Activated CD8-positive, alpha-beta memory T cell treated with anti-CD3 and anti-CD28 coated beads for 48 hours (primary cell): Measurements from ENCODE around the gene COL5A1.

Experiments used
- DNase-seq, 3 experiments: peaks; one replicate each; pipeline ENCODE4 v3.0.0-alpha.2; 2020; ENCODE audit warnings: low read depth in 2 of 3, low spot score in 2 of 3

COL5A1 gene

DNA sequence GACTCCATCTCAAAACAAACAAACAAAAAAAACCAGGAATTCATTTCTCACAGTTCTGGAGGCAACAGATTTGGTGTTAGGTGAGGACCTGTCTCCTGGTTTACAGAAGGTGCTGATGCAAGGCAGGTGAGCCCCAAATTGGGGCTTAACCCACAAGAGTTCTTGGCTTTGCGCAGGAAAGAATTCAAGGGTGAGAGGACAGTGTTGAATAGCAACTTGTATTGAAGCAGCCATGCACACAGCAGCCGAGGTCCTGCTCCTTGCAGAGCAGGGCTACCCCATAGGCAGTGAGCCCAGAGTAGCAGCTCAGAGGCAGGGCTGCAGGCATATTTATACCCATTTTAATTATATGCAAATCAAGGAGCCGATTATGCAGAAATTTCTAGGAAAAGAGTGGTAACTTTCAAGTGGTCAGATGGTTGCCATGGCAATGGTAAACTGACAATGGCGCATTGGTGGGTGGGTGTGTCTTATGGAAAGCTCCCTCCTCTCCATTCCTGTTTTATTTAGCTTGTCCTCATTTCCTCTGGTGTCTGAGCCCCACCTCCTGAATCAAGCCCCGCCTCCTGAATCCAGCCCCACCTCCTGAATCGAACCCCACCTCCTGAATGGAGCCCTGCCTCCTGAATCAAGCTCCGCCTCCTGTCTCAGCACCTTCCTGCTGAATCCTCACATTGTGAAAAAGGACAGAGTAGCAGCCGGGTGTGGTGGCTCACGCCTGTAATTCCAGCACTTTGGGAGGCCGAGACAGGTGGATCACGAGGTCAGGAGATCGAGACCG lies 34.5 kb upstream of the COL5A1 start:
- DNase-seq = no peak

- no peak for DNase-seq
Observed at GRCh38 chr9:134607971-134608370, 33.6 kb upstream of the COL5A1 start.

GRCh38 chr9:134611046-134611445 lies 30.6 kb upstream of the COL5A1 start:
- DNase-seq = no peak

DNA sequence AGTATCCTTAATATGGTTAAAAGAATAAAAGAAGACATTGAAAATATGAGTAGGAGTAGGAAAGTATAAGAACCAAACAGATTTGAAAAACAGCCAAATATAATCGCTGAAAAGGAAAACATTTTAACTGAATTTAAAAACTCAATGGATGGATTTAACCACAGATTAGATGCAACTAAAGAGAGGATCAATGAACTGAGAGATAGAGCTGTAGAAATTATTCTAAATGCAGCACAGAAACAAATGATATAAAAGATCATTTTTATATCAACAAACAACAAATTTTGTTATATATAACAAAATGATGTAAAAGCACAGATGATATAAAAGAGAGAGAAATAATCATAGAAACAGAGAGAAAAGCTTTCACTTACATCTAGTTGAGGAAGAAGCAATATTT lies 29.3 kb upstream of the COL5A1 start:
- no peak for DNase-seq

- no peak for DNase-seq
Observed at GRCh38 chr9:134612715-134613114, 28.9 kb upstream of the COL5A1 start.

GRCh38 chr9:134614256-134614655 lies 27.3 kb upstream of the COL5A1 start:
- DNase-seq = no peak

DNA sequence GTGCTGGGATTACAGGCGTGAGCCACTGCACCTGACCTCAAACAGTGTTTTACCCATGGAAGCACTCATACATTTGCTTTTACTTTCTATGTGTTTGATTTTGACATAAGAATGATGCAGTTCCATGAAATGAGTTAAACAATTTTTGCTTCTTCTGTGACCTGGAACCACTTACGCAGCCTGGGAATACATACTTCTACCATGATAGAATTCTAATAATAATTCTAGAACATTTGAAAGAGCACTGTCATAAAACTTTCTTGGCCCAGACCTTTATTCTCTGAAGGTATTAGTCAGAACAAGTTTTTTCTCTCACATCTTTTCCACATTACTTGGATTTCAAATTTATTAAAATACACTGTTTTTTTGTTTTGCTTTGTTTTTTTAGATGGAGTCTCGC lies 25.3 kb upstream of the COL5A1 start:
- no peak for DNase-seq

DNA sequence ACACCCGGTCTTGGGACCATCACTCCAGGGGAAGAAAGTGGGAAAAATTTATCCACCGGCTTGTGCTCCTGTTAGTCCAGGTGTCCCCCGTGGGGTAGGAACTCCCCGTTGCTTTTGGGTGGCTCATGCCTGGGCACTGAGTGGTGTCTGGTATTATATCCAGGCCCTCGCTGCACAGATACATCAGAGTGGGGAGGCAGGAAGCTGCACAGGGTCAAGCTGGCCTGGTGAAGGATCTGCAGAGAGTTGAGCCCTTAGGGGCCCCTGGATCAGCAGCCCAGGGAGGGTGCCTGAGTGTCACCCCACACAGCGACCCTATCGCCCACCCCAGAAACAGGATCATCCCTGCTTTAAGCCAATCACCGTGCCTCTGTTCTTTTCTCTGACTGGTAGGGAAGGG lies 24.4 kb upstream of the COL5A1 start:
- DNase-seq = no peak

DNA sequence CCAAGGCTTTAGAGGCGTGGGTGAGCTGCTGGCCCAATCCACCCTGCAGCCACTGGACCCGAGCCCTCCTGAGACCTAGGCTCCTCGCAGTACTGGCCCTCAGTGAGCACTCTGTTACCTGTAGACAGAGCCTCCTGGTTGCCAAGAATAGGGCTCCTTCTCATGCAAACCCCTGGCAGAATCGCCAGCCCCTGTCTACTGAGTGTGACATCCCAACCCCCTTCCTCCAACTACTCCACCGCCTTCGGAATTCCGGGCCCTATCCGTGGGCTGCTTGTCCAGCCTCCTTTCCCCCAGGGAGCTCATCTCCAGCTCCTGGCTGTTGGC lies 23.8 kb upstream of the COL5A1 start:
- DNase-seq = no peak

- no peak for DNase-seq
Observed at GRCh38 chr9:134618163-134618832, 23.3 kb upstream of the COL5A1 start.

DNA sequence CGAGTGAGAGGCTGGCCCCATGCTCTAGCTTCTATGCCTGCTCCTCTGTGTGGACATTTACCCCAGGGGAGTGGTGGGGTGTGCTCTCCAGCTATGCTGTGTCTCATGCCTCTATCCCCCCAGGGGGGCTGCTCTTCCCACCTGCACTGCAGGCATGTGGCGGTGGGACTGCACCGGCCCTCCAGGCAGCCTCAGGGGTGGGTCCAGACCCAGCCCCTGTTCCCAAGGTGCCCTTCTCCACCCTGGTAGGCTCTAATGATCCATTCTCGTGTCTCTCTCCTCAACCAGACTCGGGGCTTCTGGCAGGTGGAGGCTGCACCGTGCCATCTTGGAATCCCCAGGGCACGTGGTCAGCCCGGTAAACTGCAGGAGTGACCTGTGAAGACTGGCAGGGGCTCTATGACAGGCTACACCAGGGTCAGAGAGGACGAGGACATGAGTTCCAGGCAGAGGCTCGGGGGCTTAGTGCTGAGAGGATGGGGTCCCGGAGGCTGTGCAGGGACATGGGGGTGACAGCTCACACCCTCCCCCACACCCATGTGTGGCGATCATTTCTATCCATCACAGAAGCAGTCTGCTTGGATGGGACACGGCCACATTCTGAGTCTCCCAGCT lies 22.7 kb upstream of the COL5A1 start:
- DNase-seq = no peak

DNA sequence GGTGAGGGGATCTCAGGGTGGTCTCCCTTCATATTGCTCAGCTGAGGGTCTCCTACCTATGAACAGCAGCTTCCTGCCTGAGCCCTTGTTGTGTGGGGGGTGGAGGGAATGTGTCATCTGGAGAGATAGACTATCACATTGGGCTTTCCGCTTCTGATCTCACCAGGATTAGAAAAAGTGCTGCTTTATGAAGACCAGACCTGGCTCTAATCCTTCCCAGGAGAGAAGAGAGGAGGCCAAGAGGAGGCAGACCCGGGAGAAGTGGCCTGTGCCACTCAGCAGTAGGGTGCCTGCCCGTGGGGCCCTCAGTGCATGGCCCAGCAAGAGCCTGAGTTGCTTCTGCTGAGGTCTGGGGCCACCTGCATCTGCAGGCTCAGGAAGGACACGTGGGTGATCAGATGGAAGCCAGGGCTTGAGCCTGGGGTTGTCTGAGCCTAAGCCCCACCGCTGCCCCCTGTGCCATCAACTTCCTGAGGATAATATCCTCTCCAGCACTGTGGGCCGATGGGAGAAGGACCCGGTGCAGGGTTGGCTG lies 22.1 kb upstream of the COL5A1 start:
- DNase-seq = no peak

DNA sequence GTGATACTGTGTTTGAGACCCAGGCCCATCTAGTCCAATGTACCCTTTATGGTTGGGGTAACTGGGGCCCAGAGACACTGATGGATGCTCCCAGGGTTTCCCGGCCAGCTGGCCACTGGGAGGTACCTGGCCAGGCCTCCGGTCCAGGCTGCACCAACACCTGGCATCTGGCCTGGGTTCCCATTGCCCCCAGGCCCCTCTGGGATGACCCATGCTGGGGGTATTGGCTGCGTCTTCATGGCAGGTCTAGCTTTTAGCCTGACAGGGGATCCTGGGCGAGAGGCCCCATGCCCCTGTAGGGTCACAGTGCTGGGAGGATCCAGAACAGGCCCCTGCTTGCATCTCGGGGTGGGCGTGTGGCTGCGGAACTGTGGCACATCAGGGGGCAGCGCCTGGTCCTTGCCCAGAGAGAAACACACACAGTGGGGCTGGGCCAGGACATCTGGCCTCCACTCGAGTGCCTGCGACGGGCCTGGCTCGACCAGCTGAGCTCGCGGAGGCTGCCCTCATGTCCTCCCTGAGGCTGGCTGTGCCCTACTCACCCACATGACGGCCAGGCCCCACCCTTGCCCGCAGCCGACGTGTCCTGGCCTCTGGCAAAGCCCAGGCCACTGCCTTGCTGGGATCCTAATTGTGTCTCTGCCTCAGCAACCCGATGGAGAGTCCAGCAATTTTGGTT lies 21.5 kb upstream of the COL5A1 start:
- DNase-seq = no peak

DNA sequence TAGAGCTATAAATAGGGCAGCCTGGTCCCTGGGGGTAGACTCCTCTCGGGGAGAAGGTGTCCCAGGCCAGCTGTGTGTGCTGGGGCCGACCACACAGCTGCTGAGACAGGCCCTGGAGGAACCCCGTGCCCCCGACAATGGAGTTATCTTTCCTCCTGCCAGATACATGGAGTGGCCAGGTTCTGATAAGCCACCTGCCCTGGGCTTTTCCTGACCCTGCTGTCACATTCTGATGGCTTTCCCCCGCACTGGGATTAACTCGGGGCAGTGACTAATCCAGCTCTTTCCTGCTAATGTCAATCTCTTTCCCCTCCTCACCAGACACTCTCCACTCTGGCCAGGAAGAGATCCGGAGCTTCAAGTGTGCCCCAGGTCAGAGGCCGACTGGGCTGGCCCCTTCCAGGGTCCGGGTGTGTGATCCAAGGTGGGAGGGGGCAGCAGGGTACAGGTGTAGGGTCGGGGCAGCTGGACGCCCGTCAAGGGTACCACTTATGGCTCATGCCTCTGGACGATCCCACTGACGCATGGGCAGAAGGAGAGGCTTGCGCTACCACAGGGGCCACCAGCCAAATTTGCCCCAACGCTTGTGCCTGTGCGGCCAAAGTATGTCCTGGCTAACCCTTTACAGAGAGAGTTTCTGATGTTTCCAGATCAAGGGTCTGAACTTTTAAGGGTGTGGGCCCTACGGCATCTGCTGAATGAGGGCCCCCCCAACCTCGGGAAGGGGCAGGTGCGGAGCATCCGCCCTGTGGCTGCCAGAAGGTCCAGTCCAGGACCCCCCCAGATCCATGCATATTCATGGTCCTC lies 20.6 kb upstream of the COL5A1 start:
- DNase-seq = no peak

GRCh38 chr9:134621558-134622110 lies 20.0 kb upstream of the COL5A1 start:
- DNase-seq = no peak

DNA sequence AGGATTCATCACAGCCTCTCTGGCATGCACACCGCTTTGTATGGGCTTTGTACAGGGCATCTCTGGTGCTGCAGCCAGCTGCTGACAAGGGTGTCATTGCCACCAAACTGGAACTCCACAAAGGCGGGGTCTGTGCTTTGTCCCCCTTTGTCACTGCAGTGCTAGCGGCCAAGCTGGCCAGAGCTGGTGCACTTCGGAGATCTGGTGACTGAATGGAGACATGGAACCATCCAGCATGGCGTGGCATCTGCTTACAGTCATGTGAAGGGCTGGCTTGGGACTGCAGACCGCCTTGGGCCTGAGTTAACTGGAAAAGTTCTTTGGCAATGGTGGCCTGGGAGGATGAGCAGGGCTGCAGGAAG lies 18.7 kb upstream of the COL5A1 start:
- DNase-seq = no peak

DNA sequence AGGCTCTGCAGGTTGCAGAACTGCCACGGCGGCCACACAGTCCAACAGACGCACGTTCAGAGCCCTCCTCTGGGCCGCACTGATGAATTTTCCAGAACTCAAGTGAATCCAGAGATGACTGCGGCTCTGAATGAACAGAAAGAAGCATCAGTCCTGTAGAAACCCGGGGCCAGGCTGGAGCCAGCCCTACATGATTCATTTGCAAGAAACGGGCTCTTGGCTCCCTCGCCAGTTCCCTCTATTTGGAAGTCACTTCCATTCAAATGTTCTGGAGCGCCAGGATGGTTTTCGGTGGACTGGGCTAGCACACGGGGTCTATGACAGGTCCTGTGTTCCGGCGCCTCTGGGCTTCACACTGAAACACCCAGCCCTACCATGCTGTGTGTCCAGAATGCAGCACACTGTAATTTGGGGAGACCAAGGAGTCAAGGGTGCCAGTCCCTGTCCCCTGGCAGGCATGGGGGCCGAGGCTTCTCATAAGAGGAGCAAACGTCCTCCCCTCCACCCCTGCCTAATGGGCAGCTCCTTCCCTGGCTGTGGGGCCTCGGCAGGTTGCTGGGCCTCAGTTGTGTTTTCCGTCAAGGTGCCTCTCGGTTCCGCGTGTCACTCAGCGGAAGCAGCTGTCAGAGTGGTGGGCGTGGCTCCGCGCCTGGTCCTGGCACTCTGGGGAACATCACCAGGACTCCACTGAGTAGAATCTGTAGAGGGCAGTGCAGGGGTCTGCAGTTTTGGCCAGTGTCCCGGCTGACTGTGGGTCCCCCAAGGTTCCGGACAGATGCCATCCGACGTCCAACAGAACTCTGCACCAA lies 18.1 kb upstream of the COL5A1 start:
- no peak for DNase-seq

GRCh38 chr9:134624137-134624591 lies 17.4 kb upstream of the COL5A1 start:
- no peak for DNase-seq

DNA sequence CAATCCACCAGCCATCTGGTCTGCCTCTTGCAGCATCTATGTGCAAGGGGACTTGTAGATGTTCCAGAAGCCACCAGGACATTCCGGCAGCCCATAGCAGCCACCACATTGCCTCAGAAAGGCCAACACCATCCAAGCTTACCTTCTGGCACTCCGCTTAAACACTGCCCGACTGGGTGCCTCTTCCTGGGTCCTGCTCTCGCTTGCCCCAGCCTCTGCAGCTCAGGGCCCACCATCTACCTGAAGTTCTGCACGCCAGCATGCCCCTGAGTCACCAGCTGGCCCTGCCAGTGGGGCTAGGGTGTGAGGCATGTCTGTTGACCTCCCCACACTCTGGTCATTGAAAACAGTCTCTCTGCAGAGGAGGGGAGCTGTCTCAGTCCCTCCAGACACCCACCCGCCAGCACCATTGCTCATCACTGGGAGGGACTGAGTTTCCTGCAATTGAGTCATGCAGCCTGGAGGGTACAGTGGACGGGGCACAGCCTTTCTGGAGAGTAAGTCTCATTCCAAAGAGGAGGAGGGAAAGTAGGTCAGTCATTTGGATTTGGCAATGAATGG lies 16.9 kb upstream of the COL5A1 start:
- no peak for DNase-seq
